ENCODE results near the gene TSPAN3. TPM values are rescaled to one million over a fixed set of nuclear protein-coding genes. Genes with fewer than 3 reads are reported as not detected.

Gene TSPAN3
- total RNA-seq, 1 donor from 2014 or later, result 223 TPM

GRCh38 chr15:77016321-77016695 lies 54.6 kb downstream of the TSPAN3 start:
- peaks cover 3% of the 10 kb centered on the region for H3K9me3 Mint-ChIP-seq (ENCODE audit: unreplicated experiment)
- no peak overlapping the region for H3K9ac ChIP-seq (ENCODE audit: low read length)
- no peak for FAIRE-seq

GRCh38 chr15:77015646-77016320 lies 55.1 kb downstream of the TSPAN3 start:
- H3K27ac ChIP-seq (ENCODE audit: low read depth, low read length), result no peak overlapping the region
- no peak overlapping the region for H2AFZ ChIP-seq (ENCODE audit: low read depth, low read length)
- H3K36me3 ChIP-seq (ENCODE audit: insufficient read depth, low read length), result no peaks in the 10 kb centered on the region
- H3K4me1 ChIP-seq (ENCODE audit: insufficient read depth, low read length), result peaks cover 3% of the 10 kb centered on the region
- H3K4me2 ChIP-seq (ENCODE audit: low read length), result no peak overlapping the region
- no peaks in the 10 kb centered on the region for H4K20me1 ChIP-seq (ENCODE audit: insufficient read depth, low read length)
- FAIRE-seq, result no peak
- no peaks in the 10 kb centered on the region for H3K27me3 ChIP-seq (ENCODE audit: insufficient read depth, low read length)
- no peaks in the 10 kb centered on the region for H3K79me2 ChIP-seq (ENCODE audit: insufficient read depth, low read length)
- Mint-ChIP-seq H3K9me3 (ENCODE audit: unreplicated experiment) (peaks cover 3% of the 10 kb centered on the region), H3K4me3 (ENCODE audit: unreplicated experiment) (no peak overlapping the region), H3K27me3 (ENCODE audit: low read depth, unreplicated experiment) (peaks cover 28% of the 10 kb centered on the region), H3K4me1 (ENCODE audit: low read depth, unreplicated experiment) (peaks cover 8% of the 10 kb centered on the region), H3K36me3 (ENCODE audit: low read depth, unreplicated experiment) (peaks cover 2% of the 10 kb centered on the region), H3K27ac (ENCODE audit: unreplicated experiment) (no peak overlapping the region)
- no peaks in the 10 kb centered on the region for H3K9me3 ChIP-seq (ENCODE audit: insufficient read depth, low read depth, low read length)
- no peak for TF ChIP-seq CTCF (IDR thresholded peaks at IDR 0.05; ENCODE audit: insufficient read depth, low read depth, low read length)
- TF ChIP-seq EZH2 (IDR thresholded peaks at IDR 0.05; ENCODE audit: insufficient read depth, low read length), result no peak
- H3K4me3 ChIP-seq (ENCODE audit: insufficient read depth, low read depth, low read length), result no peak overlapping the region
- DNase-seq (ENCODE audit: low read depth), result no peak
- no peak overlapping the region for H3K9ac ChIP-seq (ENCODE audit: low read length)

More at GRCh38 chr15:77016321-77016695, 54.6 kb downstream of the TSPAN3 start:
- no peak overlapping the region for H3K4me3 Mint-ChIP-seq (ENCODE audit: unreplicated experiment)
- TF ChIP-seq CTCF (IDR thresholded peaks at IDR 0.05; ENCODE audit: insufficient read depth, low read depth, low read length) (no peak), EZH2 (IDR thresholded peaks at IDR 0.05; ENCODE audit: insufficient read depth, low read length) (no peak)
- peaks cover 27% of the 10 kb centered on the region for H3K27me3 Mint-ChIP-seq (ENCODE audit: low read depth, unreplicated experiment)
- no peaks in the 10 kb centered on the region for H3K9me3 ChIP-seq (ENCODE audit: insufficient read depth, low read depth, low read length)
- H3K4me3 ChIP-seq (ENCODE audit: insufficient read depth, low read depth, low read length), result no peak overlapping the region
- H3K4me2 ChIP-seq (ENCODE audit: low read length), result no peak overlapping the region
- H3K27ac ChIP-seq (ENCODE audit: low read depth, low read length), result no peak overlapping the region
- no peak for DNase-seq (ENCODE audit: low read depth)
- H4K20me1 ChIP-seq (ENCODE audit: insufficient read depth, low read length), result no peaks in the 10 kb centered on the region
- H3K27ac Mint-ChIP-seq (ENCODE audit: unreplicated experiment), result no peak overlapping the region
- H3K79me2 ChIP-seq (ENCODE audit: insufficient read depth, low read length), result no peaks in the 10 kb centered on the region
- no peak overlapping the region for H2AFZ ChIP-seq (ENCODE audit: low read depth, low read length)
- H3K4me1 ChIP-seq (ENCODE audit: insufficient read depth, low read length), result peaks cover 3% of the 10 kb centered on the region
- no peaks in the 10 kb centered on the region for H3K27me3 ChIP-seq (ENCODE audit: insufficient read depth, low read length)
- H3K4me1 Mint-ChIP-seq (ENCODE audit: low read depth, unreplicated experiment), result peaks cover 8% of the 10 kb centered on the region
- H3K36me3 Mint-ChIP-seq (ENCODE audit: low read depth, unreplicated experiment), result peaks cover 2% of the 10 kb centered on the region
- no peaks in the 10 kb centered on the region for H3K36me3 ChIP-seq (ENCODE audit: insufficient read depth, low read length)

Measured in astrocyte (in vitro differentiated cells and primary cell).